ENCODE data around the gene DOK5.
A peak's percentile ranks its signal among the peaks of the same experiment; 100 is the strongest.

DOK5 gene

GRCh38 chr20:54650052-54650719 lies 174.8 kb downstream of the DOK5 start:
- DNase-seq (ENCODE audit: low spot score) = no peak

DNA sequence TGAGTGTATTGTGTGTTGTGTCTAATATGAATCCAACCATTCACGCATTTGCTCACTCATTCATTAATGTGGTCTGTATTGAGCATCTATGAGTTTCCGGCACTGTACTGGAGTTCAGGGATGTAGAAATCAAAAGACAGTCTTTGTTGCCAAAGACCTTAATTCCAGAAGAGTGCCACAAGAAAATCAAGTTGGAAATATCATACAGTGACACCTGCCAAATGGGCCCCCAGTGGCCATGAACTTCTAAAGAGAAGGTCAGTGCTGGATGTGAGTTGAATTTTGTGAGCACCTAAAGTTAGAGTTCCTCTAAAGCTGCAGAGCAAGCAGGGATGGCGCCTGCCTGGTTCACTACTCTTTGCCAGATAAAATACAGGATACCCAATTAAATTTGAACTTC lies 175.9 kb downstream of the DOK5 start:
- DNase-seq (ENCODE audit: low spot score) = no peak

DNA sequence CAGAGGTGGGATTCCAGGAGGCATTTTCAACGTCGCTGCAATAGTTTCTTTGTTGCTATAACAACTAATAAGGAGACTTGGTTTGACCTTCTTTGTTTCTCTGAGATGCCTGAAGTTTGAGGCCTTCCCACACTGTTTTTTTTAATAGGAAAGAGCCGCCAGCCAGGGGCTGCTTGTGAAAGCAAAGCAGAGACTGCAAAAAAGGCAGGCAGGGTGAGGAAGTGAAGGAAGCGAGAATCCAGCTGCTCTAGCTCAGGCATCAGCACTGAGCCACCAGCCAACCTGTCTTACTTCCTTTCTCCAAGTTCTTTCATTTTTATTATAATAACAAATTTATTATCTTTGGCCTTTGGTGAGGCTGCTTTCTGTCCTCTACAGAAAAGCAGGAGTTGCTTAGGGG lies 179.1 kb downstream of the DOK5 start:
- DNase-seq (ENCODE audit: low spot score) = no peak

- no peak for DNase-seq (ENCODE audit: low spot score)
These were observed 182.0 kb downstream of the DOK5 start for GRCh38 chr20:54657268-54657826.

- no peak for DNase-seq (ENCODE audit: low spot score)
These were observed 183.1 kb downstream of the DOK5 start for GRCh38 chr20:54658525-54658924.

GRCh38 chr20:54661265-54661664 lies 185.9 kb downstream of the DOK5 start:
- DNase-seq (ENCODE audit: low spot score) = no peak

GRCh38 chr20:54661880-54662465 lies 186.6 kb downstream of the DOK5 start:
- no peak for DNase-seq (ENCODE audit: low spot score)

DNA sequence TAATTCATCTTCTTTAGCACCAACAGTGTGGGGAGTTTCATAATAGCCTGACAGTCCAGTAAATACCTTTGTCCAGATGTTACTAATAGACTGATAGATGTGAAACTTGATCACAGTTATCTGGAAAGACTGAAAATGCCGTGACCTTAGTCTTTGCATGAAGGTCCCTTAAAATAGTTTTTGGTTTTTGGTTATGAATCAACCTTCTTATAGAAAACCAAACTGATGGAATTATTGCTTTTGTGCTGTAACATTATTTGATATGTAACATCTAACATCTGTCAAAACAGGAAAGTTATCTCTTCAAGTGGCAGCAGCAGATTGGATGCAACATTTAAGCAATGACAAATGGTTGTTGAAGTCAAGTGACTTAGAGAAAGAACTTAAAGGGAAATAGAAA lies 190.4 kb downstream of the DOK5 start:
- no peak for DNase-seq (ENCODE audit: low spot score)

DNA sequence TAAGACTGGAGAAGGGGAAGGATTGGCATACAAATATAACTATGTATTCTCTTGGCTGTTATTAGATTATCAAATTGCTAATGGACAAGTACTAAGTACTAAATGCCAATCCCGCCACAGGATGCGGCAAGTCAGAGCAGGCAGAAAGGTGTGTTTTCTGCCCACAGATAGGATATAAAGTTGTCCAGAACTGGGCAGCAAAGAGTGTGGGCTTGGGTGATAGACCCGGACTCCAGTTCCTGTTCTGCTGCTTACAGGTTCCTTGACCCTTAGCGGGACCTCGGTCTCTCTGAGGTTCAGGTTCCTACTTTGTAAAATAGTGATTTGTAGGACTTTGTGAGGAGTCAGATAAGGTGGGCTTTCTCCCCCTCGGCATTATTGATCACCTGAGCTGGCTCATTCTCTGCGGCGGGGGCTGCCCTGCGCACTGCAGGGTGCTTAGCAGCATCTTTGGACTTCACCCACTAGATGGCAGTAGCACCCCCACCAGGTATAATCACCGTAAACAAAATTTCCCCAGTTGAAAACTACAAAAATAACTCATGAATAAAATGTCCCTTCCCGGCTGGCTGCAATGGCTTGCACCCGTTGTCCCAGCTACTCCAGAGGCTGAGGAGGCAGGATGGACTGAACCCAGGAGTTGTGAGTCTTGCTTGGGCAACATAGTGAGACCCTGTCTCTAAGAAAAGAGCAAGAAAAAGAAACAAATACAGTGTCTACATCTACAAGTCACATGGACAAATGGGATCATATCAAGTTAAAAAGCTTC lies 193.1 kb downstream of the DOK5 start:
- peak; percentile 9 for DNase-seq (ENCODE audit: low spot score)

DNA sequence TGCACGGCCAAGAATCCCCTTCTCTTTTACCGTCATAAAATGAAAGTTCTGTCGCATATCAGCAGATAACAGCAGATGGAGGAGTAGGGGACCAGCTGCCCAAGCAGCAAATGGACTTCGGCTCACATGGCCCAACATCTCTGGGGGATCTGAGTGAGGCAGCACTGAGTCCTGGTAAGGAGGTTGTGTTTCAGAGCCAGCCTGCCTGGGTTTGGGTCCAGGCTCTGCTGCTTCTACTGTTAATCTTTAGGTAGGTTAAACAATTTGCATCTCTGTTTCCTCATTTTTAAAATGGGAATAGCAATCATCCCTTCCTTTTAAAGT lies 193.6 kb downstream of the DOK5 start:
- no peak for DNase-seq (ENCODE audit: low spot score)

DNA sequence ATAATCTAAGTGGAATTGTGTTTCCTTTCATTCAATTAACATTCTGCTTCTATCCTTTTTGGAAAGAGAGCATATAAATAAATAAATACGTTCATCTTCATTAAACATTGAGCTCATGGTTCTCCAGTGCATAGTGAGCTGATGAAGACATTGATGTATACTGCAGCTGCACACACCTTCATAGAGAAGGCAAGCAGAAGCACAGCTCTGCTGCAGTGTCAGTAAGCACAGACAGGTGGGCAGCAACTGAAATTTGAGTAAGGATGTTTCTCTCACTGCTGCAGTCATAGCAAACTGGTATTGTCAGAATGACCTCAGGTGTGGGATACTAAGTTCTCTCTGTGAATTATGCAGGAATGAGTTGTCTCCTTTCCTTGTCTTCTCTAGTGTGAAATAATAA lies 202.9 kb downstream of the DOK5 start:
- no peak for DNase-seq (ENCODE audit: low spot score)

- DNase-seq (ENCODE audit: low spot score) = no peak
These were observed 205.0 kb downstream of the DOK5 start for GRCh38 chr20:54680439-54680838.

- no peak for DNase-seq (ENCODE audit: low spot score)
These were observed 205.7 kb downstream of the DOK5 start for GRCh38 chr20:54680872-54681619.

GRCh38 chr20:54681869-54682268 lies 206.5 kb downstream of the DOK5 start:
- DNase-seq (ENCODE audit: low spot score) = no peak

- no peak for DNase-seq (ENCODE audit: low spot score)
These were observed 213.1 kb downstream of the DOK5 start for GRCh38 chr20:54688476-54688875.

DNA sequence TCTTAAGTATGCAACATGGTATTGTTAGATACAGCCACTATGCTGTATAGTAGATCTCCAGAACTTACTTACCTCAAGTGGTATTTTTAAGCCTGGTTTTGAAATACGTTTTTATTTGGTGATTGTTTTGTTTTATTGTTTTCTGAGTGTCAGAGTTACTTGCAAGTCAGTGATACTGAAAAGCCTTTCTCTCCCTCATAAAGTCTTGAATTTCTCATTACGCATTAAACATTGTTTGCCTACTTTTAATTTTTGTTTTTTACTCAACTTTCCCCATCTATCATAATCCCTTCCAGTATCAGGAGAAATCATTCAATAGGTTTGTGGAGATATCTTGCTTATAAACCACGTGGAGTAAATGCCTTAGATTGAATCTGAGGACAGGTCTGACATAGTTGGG lies 214.9 kb downstream of the DOK5 start:
- DNase-seq (ENCODE audit: low spot score) = no peak

- DNase-seq (ENCODE audit: low spot score) = no peak
These were observed 215.9 kb downstream of the DOK5 start for GRCh38 chr20:54691327-54691726.

DNA sequence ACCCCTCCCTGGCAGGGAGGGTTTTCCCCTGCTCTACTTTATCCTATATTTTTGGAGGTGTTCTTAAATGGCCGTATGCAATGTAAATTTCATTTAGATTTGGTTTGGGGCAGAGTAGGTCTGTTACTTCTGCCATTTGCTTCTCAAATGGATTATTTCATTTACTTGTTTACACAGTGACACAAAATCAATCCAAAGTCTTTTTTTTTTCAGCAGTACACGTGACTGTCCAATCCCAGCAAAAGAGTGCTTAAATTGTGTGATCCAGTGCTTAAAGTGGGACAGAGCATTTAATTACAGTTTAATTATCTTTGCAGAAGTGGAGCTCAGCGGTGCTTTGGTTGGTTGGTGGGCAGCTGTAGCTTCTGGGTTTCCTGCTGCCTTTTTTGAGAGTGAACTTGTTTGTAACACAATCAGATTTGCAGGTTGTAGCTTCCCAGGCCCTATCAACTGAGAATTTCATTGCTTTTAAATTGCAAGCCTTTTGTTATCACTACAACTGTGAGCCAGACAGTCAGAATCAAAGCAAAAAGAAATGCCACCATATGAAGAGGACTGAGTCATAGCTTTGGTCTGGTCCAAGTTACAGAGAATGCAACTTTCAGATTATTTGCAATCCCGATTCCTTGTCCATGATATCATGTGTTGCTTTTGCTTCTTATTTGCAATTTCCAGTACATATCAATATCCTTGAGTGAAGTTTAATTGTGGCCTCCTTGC lies 216.9 kb downstream of the DOK5 start:
- no peak for DNase-seq (ENCODE audit: low spot score)

DNA sequence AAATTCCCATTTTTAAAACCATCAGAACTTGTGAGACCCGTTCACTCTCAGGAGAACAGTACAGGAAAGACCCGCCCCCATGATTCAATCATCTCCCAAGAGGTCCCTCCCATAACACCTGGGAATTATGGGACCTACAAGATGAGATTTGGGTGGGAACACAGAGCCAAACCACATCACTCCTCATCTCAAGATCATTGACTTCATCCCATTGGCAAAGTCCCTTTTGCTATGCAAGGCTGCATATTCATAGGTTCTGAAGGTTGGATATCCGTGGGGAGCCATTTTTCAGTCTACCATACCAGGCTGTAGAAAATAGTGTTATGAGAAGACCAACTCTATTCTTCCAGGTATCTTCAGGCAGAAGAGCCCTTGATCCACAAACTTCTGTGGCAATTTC lies 219.1 kb downstream of the DOK5 start:
- DNase-seq (ENCODE audit: low spot score) = no peak

GRCh38 chr20:54698373-54698772 lies 223.0 kb downstream of the DOK5 start:
- DNase-seq (ENCODE audit: low spot score) = no peak

Measured in CD4-positive, alpha-beta T cell treated with Interleukin-15 for 4 hours (primary cell).